Measurements from ENCODE around the gene PLRG1.

Gene PLRG1

GRCh38 chr4:154526151-154526550 lies 24.0 kb downstream of the PLRG1 start:
- in situ Hi-C loops (cut with HindIII; ENCODE audit: low sequenced_read_pairs): no loop called here

- in situ Hi-C loops (cut with HindIII; ENCODE audit: low sequenced_read_pairs): no loop called here
These were observed 28.6 kb downstream of the PLRG1 start for GRCh38 chr4:154521607-154522006.

GRCh38 chr4:154519214-154519613 lies 31.0 kb downstream of the PLRG1 start:
- in situ Hi-C loops (cut with HindIII; ENCODE audit: low sequenced_read_pairs): no loop called here

- in situ Hi-C loops (cut with HindIII; ENCODE audit: low sequenced_read_pairs): no loop called here
These were observed 32.6 kb downstream of the PLRG1 start for GRCh38 chr4:154517591-154517990.

DNA sequence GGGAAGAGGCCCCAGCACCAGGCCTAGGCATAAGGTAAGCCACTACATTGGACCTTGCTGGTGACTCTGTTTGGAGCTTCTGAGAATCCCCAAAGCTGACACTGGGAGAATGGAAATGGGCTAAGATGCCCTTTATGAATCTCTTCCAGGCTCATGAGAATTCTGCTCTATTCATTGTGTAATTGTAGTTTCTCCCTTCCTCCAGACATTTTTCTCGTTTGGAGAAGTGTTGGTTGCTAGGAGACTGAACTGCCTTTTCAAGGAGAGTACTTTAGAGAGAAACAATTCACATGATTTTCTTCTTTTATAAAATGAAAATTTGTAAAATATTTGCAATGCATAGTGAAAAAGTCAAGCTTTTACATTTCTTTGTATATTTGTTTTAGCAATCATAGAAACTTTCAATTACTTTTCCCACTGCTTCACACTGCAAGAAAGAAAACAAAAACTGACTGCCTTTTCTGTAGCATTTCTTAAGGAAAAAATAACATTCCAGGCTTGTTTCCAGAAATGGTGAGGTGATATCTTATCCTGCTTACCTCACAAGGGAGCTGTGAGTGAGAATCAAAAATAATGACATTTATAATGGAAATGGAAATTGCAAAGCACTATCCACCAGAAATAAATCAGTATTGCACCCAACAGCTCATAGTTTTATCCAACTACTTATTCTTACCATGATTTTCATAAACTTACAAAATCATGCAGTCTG lies 33.7 kb downstream of the PLRG1 start:
- in situ Hi-C loops (cut with HindIII; ENCODE audit: low sequenced_read_pairs): no loop called here

- in situ Hi-C loops (cut with HindIII; ENCODE audit: low sequenced_read_pairs): no loop called here
These were observed 38.2 kb downstream of the PLRG1 start for GRCh38 chr4:154511981-154512380.

DNA sequence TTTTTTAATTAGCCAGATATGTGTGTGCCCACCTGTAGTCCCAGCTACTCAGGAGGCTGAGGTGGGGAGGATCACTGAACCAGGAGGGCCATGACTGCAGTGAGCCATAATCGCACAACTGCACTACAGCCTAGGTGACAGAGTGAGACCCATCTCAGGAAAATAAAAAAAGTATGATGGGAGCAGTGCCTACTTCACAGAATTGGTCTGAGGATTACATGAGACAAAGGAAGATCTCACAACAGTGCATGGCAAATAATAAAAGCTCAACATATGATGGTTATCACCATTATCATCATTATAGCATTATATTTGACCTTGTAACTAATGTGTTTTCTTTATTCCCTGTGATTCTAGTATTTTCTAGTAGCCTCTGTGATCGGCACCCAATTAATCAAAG lies 38.7 kb downstream of the PLRG1 start:
- in situ Hi-C loops (cut with HindIII; ENCODE audit: low sequenced_read_pairs): no loop called here

- in situ Hi-C loops (cut with HindIII; ENCODE audit: low sequenced_read_pairs): no loop called here
These were observed 43.0 kb downstream of the PLRG1 start for GRCh38 chr4:154507156-154507555.

DNA sequence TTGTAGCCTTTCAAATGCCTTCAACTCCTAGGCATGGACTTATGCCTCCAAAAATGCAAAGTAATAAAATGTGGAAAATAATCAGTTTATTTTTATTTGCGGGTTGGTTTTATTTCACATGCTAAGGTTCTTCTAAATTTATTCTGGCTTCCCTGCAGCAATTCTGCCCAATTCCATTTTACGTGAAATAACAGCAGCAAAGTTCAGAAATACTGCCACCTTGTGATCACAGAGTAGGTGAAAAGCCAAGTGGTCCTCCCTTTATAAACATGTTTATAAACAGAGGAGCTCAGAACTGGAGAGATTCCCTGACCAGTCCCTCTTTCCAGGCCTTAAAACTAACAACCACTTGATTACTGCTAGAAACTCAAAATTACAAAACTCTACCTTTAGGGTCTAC lies 43.9 kb downstream of the PLRG1 start:
- in situ Hi-C loops (cut with HindIII; ENCODE audit: low sequenced_read_pairs): no loop called here

GRCh38 chr4:154503598-154503997 lies 46.6 kb downstream of the PLRG1 start:
- in situ Hi-C loops (cut with HindIII; ENCODE audit: low sequenced_read_pairs): no loop called here

DNA sequence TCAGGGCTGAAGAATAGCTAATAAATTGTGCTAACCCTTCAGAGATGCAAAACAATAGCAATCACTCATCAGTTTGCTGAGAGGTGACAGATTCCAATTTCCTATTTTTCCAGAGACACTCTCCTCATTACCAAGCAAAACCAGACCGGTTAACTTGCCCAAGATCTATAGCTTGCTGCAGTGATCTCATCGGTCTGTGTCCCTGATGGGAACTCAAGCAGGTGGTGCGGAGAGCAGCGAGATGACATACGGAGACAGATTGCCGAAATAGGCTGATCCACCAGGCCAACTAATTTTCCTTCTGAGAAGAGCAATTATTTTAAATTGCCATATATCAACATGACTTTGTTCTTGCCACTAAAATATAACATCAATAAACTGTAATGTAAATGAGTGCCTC lies 48.1 kb downstream of the PLRG1 start:
- in situ Hi-C loops (cut with HindIII; ENCODE audit: low sequenced_read_pairs): no loop called here

- in situ Hi-C loops (cut with HindIII; ENCODE audit: low sequenced_read_pairs): no loop called here
These were observed 52.3 kb downstream of the PLRG1 start for GRCh38 chr4:154497889-154498288.

DNA sequence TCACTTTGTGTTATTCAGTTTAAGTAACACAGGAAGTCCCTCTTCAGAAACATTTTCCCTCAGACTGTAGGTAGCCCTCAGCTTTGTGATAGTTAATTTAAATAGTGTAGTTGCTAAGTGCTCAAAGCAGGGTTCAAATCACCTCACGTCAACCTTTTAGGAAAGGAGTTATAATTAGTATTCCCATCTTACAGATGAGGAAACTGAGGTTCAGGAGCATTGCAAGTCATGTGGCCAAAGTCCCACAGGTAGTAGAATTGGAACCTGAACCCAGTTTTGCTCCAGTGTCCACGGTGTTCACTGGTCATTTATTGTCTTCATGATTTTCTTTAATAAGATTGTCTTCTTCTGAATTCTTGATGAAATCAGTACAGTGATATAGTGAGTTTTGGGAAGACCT lies 54.3 kb downstream of the PLRG1 start:
- in situ Hi-C loops (cut with HindIII; ENCODE audit: low sequenced_read_pairs): no loop called here

DNA sequence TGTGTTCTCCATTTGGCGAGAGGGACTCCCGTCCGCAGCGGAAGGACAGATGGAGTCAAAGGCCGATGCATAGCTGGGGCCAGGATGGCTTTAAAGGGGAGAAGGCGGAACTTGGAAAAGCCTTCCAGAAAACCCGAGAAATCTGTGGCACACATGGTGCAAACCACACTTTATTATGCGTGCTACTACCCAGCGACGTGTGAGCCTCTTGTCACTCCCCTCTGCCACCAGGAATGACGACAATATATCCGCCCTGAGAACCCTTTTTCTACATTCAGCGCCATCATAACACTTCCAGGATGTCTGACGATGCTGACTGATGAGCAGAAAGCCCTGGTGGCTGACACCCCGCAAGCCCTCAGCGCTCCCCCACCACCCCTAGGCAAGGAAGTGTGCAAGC lies 57.9 kb downstream of the PLRG1 start:
- in situ Hi-C loops (cut with HindIII; ENCODE audit: low sequenced_read_pairs): no loop called here

GRCh38 chr4:154491341-154492271 lies 58.6 kb downstream of the PLRG1 start, which contains the start of gene DCHS2:
Gene DCHS2 (minus strand): TSS chr4:154491799. CDS start chr4:154491355, 444 bp downstream.
- in situ Hi-C loops (cut with HindIII; ENCODE audit: low sequenced_read_pairs): no loop called here

DNA sequence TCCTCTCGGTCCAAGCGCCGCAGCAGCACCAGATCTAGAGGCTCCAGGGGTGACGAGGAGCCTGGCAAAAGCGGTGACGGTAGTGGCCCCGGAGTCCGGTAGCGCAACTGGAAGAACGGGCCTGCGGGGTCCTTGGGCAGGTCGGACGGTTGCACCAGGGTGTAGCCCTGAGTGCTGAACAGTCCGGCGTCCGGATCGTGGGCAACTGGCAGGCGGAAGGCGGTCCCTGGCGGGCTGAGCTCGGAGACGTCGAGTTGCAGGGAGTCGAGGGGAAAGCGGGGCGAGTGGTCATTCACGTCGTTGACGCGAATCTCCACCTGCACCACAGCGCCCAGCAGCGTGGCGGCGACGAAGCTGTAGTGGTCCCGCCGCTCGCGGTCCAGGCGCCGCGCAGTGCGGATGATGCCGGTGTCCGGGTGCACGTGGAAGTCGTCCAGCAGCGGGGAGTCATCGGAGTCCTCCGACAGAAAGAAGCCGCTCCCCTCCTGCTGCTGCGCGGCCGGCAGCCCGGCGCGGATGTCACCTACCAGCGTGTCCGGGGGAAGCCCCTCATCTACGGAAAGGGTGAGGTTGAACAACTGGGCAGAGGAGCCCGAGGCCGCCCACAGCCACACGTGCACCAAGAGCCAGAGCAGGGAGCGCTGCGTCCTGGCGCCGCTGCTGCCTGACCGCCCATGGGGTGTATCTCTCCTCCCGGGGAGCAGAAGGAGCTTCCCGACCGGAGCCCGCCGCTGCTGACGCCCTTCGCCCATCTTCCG lies 59.4 kb downstream of the PLRG1 start:
- in situ Hi-C loops (cut with HindIII; ENCODE audit: low sequenced_read_pairs): no loop called here

GRCh38 chr4:154490234-154490582 lies 60.0 kb downstream of the PLRG1 start:
- in situ Hi-C loops (cut with HindIII; ENCODE audit: low sequenced_read_pairs): no loop called here

- in situ Hi-C loops (cut with HindIII; ENCODE audit: low sequenced_read_pairs): no loop called here
These were observed 60.5 kb downstream of the PLRG1 start for GRCh38 chr4:154489558-154490233.

- in situ Hi-C loops (cut with HindIII; ENCODE audit: low sequenced_read_pairs): no loop called here
These were observed 63.1 kb downstream of the PLRG1 start for GRCh38 chr4:154487145-154487544.

GRCh38 chr4:154485127-154485773 lies 65.0 kb downstream of the PLRG1 start:
- in situ Hi-C loops (cut with HindIII; ENCODE audit: low sequenced_read_pairs): no loop called here

Measured in DLD1 (cell line).